Breast epithelium (tissue), 4 donors: ENCODE measurements around the gene SMARCA4. TPM values are rescaled to one million over a fixed set of nuclear protein-coding genes. Genes with fewer than 3 reads are reported as not detected.
"Not testable (repeated sequence)": the region's sequence is repeated elsewhere in the genome, so short reads cannot be mapped to it uniquely, and the experiment has no call there.

Experiments used
- DNase-seq, 2 donors: peaks; one replicate each; pipeline ENCODE4 v3.0.0-alpha.2; 2019; ENCODE audit warnings: low spot score in 2 of 2
- H3K27ac ChIP-seq, 2 donors: fragments of 200-600 bp; sonication (generic) in 1 of 2; one replicate each; pipeline ENCODE4 v1.5.1; 2016 to 2019; ENCODE audit warnings: mild to moderate bottlenecking in 1 of 2
- H3K27me3 ChIP-seq, 2 donors: fragments of 200-600 bp; sonication (generic) in 1 of 2; one replicate each; pipeline versions ENCODE4 v1.5.1 to v1.6.0; 2017 to 2019; ENCODE audit warnings: control low read depth in 1 of 2, mild to moderate bottlenecking in 1 of 2
- H3K36me3 ChIP-seq: fragments of 200-600 bp; one replicate; pipeline ENCODE4 v1.5.1; 2019
- H3K4me1 ChIP-seq, 2 donors: fragments of 200-600 bp; sonication (generic); one replicate each; pipeline ENCODE4 v1.5.1; 2016 to 2019; ENCODE audit warnings: control low read depth in 1 of 2
- H3K4me3 ChIP-seq, 3 donors: fragments of 200-600 bp; sonication (generic); 1 replicate in 2 of 3; 2 replicates in 1 of 3; pipeline ENCODE4 v1.5.1; 2016 to 2019; ENCODE audit warnings: mild to moderate bottlenecking in 3 of 3, moderate library complexity in 2 of 3
- H3K9me3 ChIP-seq, 2 donors: fragments of 200-600 bp; sonication (generic) in 1 of 2; one replicate each; pipeline ENCODE4 v1.5.1; 2016 to 2019; ENCODE audit warnings: control low read depth in 1 of 2
- CTCF ChIP-seq, 3 donors: fragments of 450-650 bp; IDR thresholded peaks; one replicate each; pipeline ENCODE4 v1.5.1; 2016 to 2017; ENCODE audit warnings: antibody characterized with exemption in 3 of 3, mild to moderate bottlenecking in 3 of 3, moderate library complexity in 3 of 3
- POLR2A ChIP-seq: fragments of 450-650 bp; IDR thresholded peaks from one replicate; pipeline ENCODE4 v1.6.1; 2016; ENCODE audit warnings: antibody characterized with exemption, mild to moderate bottlenecking, moderate library complexity
- POLR2AphosphoS5 ChIP-seq, 3 donors: sonication (generic); formaldehyde crosslinking; IDR thresholded peaks; one replicate each; pipeline ENCODE4 v1.6.1; 2017; ENCODE audit warnings: antibody characterized with exemption in 3 of 3
- intact Hi-C: fragments of 100-400 bp; cut with DNase I; formaldehyde crosslinking; loops from one replicate; pipeline ENCODE4 v1.15.1; 2023; ENCODE audit warnings: low total_unique reads
- total RNA-seq, 3 donors: library from RNA; depleted of rRNA; stranded (reverse); fragments of >200 nt; gene quantifications; one replicate each; pipeline ENCODE4 v1.1.0, GENCODE V29; 2016

The SMARCA4 gene
- total RNA-seq, 3 donors from 2014 or later = 36.8 to 78.3 (median 72.4) TPM

DNA sequence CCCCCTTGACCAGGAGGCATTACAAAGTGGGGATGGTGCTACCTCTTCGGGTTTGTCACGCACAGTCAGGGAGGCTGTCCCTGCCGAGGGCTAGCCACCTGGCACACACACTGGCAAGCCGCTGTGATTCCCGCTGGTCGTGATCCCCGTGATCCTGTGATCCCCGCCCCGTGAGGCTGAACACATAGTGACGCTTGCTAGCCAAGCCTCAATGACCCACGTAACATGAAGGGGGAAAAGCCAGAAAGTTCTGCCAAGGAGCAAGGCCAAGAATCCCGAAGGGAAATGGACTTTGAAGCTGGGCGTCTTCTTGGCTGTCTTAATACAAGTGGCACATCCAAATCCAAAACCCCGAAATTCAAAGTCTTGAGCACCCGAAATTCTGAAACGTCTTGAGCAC is 142.1 kb downstream of the SMARCA4 start:
- Histone ChIP-seq H3K27ac (no peak overlapping the region), H3K9me3 (no peaks in the 10 kb centered on the region), H3K4me3 (no peak overlapping the region), H3K36me3 (no peaks in the 10 kb centered on the region), H3K27me3 (no peaks in the 10 kb centered on the region), H3K4me1 (no peaks in the 10 kb centered on the region)
- intact Hi-C loops = no loop called here
- TF ChIP-seq CTCF (IDR thresholded peaks at IDR 0.05) (no peak), POLR2A (no peak), POLR2AphosphoS5 (IDR thresholded peaks at IDR 0.05) (no peak)
- no peak for DNase-seq

DNA sequence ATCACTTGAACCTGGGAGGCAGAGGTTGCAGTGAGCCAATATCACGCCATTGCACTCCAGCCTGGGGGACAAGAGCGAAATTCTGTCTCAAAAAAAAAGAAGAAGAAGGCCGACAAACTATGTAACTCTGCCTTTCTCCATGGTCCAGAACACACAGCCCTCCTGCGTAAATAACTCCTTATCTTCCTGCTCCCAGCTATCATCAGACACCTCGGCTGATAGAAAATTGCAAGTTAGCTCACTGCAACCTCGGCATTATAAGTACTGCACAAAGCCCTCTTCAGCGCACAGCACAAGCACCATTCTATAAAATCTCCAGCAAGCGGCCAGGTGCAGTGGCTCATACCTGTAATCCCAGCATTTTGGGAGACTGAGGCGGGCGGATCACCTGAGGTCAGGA is 142.8 kb downstream of the SMARCA4 start:
- intact Hi-C loops, H3K4me3 ChIP-seq, H3K36me3 ChIP-seq, H3K9me3 ChIP-seq, H3K27ac ChIP-seq, H3K4me1 ChIP-seq, DNase-seq, H3K27me3 ChIP-seq: not testable (repeated sequence)

DNA sequence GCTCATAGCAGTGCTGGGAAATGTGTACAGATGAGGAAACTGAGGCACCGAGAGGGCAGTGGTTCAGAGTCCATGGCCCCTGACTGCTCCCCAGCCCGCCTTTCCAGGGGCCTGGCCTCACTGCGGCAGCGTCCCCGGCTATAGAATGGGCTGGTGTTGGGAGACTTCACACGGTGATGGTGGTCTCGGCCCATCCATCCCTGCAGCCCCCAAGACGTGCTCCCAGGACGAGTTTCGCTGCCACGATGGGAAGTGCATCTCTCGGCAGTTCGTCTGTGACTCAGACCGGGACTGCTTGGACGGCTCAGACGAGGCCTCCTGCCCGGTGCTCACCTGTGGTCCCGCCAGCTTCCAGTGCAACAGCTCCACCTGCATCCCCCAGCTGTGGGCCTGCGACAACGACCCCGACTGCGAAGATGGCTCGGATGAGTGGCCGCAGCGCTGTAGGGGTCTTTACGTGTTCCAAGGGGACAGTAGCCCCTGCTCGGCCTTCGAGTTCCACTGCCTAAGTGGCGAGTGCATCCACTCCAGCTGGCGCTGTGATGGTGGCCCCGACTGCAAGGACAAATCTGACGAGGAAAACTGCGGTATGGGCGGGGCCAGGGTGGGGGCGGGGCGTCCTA is 144.3 kb downstream of the SMARCA4 start:
- no peak for TF ChIP-seq POLR2A
- no peak for TF ChIP-seq CTCF (IDR thresholded peaks at IDR 0.05)
- no peak for TF ChIP-seq POLR2AphosphoS5 (IDR thresholded peaks at IDR 0.05)
- no peak overlapping the region for H3K27ac ChIP-seq

GRCh38 chr19:11106477-11106876 is 145.6 kb downstream of the SMARCA4 start:
- H3K4me1 ChIP-seq = no peaks in the 10 kb centered on the region
- H3K27ac ChIP-seq = no peak overlapping the region
- intact Hi-C loops = no loop called here
- H3K36me3 ChIP-seq = no peaks in the 10 kb centered on the region
- TF ChIP-seq POLR2A (no peak), POLR2AphosphoS5 (IDR thresholded peaks at IDR 0.05) (no peak), CTCF (IDR thresholded peaks at IDR 0.05) (no peak)
- no peaks in the 10 kb centered on the region for H3K27me3 ChIP-seq
- no peak for DNase-seq
- no peaks in the 10 kb centered on the region for H3K9me3 ChIP-seq
- no peak overlapping the region for H3K4me3 ChIP-seq

More for the DNA sequence above, 144.3 kb downstream of the SMARCA4 start:
- Histone ChIP-seq H3K4me1 (no peaks in the 10 kb centered on the region), H3K36me3 (no peaks in the 10 kb centered on the region), H3K9me3 (no peaks in the 10 kb centered on the region), H3K27me3 (no peaks in the 10 kb centered on the region), H3K4me3 (no peak overlapping the region)
- intact Hi-C loops = no loop called here
- DNase-seq = no peak

DNA sequence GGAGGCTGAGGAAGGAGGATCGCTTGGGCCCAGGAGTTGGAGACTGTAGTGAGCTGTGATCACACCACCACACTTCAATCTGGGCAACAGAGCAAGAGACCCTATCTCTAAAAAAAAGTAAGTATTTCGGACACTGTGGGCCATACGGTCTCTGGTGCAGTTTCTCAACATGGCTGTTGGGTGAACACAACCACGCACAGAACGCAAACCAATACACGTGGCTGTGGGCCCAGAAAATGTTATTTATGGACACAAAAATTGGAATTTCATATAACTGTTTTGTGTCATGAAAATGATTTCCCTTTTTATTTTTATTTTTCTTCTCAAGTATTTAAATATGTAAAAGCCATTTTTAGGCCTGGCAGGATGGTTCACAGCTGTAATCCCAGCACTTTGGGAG is 147.9 kb downstream of the SMARCA4 start:
- TF ChIP-seq CTCF (IDR thresholded peaks at IDR 0.05) = no peak
- TF ChIP-seq POLR2AphosphoS5 (IDR thresholded peaks at IDR 0.05) = no peak
- no peak for TF ChIP-seq POLR2A
- Histone ChIP-seq H3K4me3 (no peak overlapping the region), H3K27ac (no peak overlapping the region), H3K4me1 (no peaks in the 10 kb centered on the region), H3K36me3 (no peaks in the 10 kb centered on the region), H3K27me3 (no peaks in the 10 kb centered on the region), H3K9me3 (no peaks in the 10 kb centered on the region)
- intact Hi-C loops = no loop called here
- no peak for DNase-seq
